Sigmoid colon (tissue), 7 donors: ENCODE measurements around the gene SPINK2. TPM values are rescaled to one million over a fixed set of nuclear protein-coding genes. Genes with fewer than 3 reads are reported as not detected.

ENCODE experiments used
- DNase-seq: peaks from one replicate; pipeline ENCODE4 v3.0.0-alpha.2; 2019
- H3K27ac ChIP-seq, 4 donors: fragments of 200-600 bp; sonication (generic); one replicate each; pipeline ENCODE4 v1.5.1; 2016 to 2019; ENCODE audit warnings: mild to moderate bottlenecking in 1 of 4
- H3K27me3 ChIP-seq, 3 donors: fragments of 200-600 bp; sonication (generic); one replicate each; pipeline ENCODE4 v1.5.1; 2019; ENCODE audit warnings: mild to moderate bottlenecking in 1 of 3
- H3K36me3 ChIP-seq, 4 donors: fragments of 200-600 bp; sonication (generic); one replicate each; pipeline ENCODE4 v1.5.1; 2016 to 2019
- H3K4me1 ChIP-seq, 4 donors: fragments of 200-600 bp; sonication (generic); one replicate each; pipeline ENCODE4 v1.5.1; 2017 to 2019
- H3K4me3 ChIP-seq, 4 donors: fragments of 200-600 bp; sonication (generic); one replicate each; pipeline ENCODE4 v1.5.1; 2017 to 2019; ENCODE audit warnings: mild to moderate bottlenecking in 2 of 4, moderate library complexity in 1 of 4
- H3K9me3 ChIP-seq, 4 donors: fragments of 200-600 bp in 3 of 4; sonication (generic) in 3 of 4; one replicate each; pipeline versions ENCODE4 v1.5.1 to v1.6.1; 2013 to 2019
- CTCF ChIP-seq, 4 experiments: fragments of 450-650 bp in 3 of 4; fragments of 200-600 bp in 1 of 4; IDR thresholded peaks; one replicate each; pipeline ENCODE4 v1.5.1; 2016 to 2019; ENCODE audit warnings: antibody characterized with exemption in 4 of 4, mild to moderate bottlenecking in 3 of 4, moderate library complexity in 2 of 4
- EP300 ChIP-seq, 4 donors: sonication (generic); formaldehyde crosslinking; IDR thresholded peaks; one replicate each; pipeline ENCODE4 v1.6.1; 2017; ENCODE audit warnings: antibody characterized with exemption in 4 of 4
- POLR2A ChIP-seq, 2 donors: fragments of 450-650 bp; IDR thresholded peaks; one replicate each; pipeline ENCODE4 v1.6.1; 2016; ENCODE audit warnings: antibody characterized with exemption in 2 of 2, mild to moderate bottlenecking in 2 of 2, moderate library complexity in 2 of 2
- POLR2AphosphoS5 ChIP-seq, 4 donors: sonication (generic); formaldehyde crosslinking; IDR thresholded peaks; one replicate each; pipeline ENCODE4 v1.6.1; 2017; ENCODE audit warnings: antibody characterized with exemption in 4 of 4
- WGBS, 2 donors: extraction: QIAGEN DNeasy Blood & Tissue Kit; methylation state at CpG; one replicate each; pipeline ENCODE4 v1.1.7; 2013; 5-methylcytosine and 5-hydroxymethylcytosine counted together
- intact Hi-C: fragments of 100-400 bp; cut with DNase I; formaldehyde crosslinking; loops from one replicate; pipeline ENCODE4 v1.15.1; 2023
- polyA plus RNA-seq, 3 donors: library from polyadenylated mRNA; stranded (reverse); fragments of 200-250 nt; gene quantifications; one replicate each; pipeline ENCODE4 v1.2.3, GENCODE V29; 2013
- total RNA-seq, 4 donors: library from RNA; depleted of rRNA; stranded (reverse); fragments of >200 nt; gene quantifications; one replicate each; pipeline ENCODE4 v1.1.0, GENCODE V29; 2016
- donor health status: healthy with polysubstance abuse.
- donor health status: Bipolar disorder and iron deficiency.
- donor health status: healthy.

Gene SPINK2
- total RNA-seq (1 to 10 TPM in 1 of 4 donors, not detected in 3; 4.6 TPM), polyA plus RNA-seq (under 1 TPM in 1 of 3 donors, not detected in 2; 0.99 TPM)

DNA sequence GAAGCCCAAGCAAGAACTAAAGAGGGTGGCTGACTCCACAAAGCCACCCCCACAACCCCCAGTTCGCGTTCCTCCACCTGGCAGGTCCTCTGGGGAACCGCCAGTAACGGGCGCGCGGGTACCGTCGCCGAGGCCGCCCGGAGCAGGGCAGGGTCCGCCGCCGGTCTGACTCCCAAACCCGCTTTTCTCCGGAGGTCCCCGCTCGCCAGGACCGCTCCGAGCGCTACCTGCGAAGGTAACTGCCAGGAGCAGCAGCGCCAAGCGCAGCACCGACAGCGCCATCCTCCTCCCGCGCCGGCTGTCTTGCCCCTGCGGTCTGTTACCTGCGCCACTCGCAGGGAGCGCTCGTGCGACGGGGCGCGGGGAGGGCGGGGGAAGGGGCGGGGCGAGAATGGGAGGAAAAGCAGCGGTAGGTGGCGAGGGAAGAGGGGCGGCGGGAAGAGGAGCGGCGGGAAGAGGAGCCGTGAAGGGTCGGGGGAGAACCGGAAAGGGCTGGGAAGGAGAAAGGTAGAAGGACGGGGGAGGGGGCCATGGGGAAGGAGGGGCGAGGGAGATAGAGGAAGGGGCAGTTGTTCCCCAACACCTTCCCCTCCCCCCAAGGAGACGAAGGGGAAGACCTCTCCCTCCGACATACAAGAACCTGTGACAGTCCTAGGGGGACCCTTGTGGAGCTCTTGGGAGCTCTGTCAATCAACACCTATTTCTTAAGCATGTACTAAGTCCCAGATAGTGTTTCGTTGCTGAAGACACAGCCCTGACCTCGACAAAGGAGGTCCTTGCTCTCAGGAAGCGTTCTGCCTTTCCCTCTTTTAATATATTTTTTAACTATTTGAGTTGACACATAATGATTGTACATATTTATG, at the start of gene SPINK2:
SPINK2 (minus strand) TSS at position 321 of the 863 bp plus-strand sequence; CDS start at position 282, 39 bp downstream.
- WGBS, 2 donors: 2% methylated on average over 58 of the region's 58 CpGs
- Histone ChIP-seq H3K4me1 (peaks cover 0 to 9% (median 7%) of the 10 kb centered on the region in 4 donors), H3K27me3 (peaks cover 10 to 35% (median 12%) of the 10 kb centered on the region in 3 donors), H3K27ac (no peak within 1 kb of the TSS), H3K36me3 (no peaks in the 10 kb centered on the region), H3K9me3 (peaks cover 0 to 2% (median 0%) of the 10 kb centered on the region in 4 donors), H3K4me3 (peak within 1 kb of the TSS in 3 of 4 donors; percentile 29 to 39 (median 38))
- no peak for TF ChIP-seq POLR2AphosphoS5 (IDR thresholded peaks at IDR 0.05)
- no peak for TF ChIP-seq POLR2A (IDR thresholded peaks at IDR 0.05)
- no peak for TF ChIP-seq CTCF (IDR thresholded peaks at IDR 0.05)
- TF ChIP-seq EP300 (IDR thresholded peaks at IDR 0.05): no peak
- no peak for DNase-seq
- intact Hi-C loops: no loop called here

DNA sequence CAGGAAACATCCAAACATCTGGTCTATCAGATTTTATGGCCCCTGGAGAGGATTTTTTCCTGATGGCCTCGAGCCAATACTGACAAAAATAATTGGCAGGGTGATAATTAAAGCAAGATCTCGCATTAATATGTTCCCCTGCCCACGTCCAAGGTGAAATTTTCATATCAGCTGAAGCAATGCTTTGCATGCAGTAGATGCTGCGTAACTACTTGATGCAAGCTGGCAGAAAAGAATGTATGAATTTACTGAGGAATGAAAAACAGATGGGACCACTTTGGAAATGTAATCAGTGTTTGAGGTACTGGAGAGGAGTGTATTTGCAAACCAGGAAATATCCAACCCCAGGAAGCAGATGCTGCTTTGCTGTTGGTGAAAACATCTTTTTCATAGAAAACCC, 49.4 kb upstream of the SPINK2 start:
- H3K27me3 ChIP-seq: no peaks in the 10 kb centered on the region
- TF ChIP-seq POLR2A (IDR thresholded peaks at IDR 0.05) (no peak), CTCF (IDR thresholded peaks at IDR 0.05) (no peak), POLR2AphosphoS5 (IDR thresholded peaks at IDR 0.05) (no peak), EP300 (IDR thresholded peaks at IDR 0.05) (no peak)
- intact Hi-C loops: no loop called here
- no peaks in the 10 kb centered on the region for H3K4me1 ChIP-seq
- H3K27ac ChIP-seq: no peak overlapping the region
- no peaks in the 10 kb centered on the region for H3K36me3 ChIP-seq
- no peaks in the 10 kb centered on the region for H3K9me3 ChIP-seq
- 21 to 27% methylated on average over 4 of the region's 4 CpGs for WGBS, 2 donors
- H3K4me3 ChIP-seq: no peak overlapping the region
- no peak for DNase-seq

GRCh38 chr4:56863441-56864139, 42.1 kb upstream of the SPINK2 start:
- H3K4me3 ChIP-seq: no peak overlapping the region
- H3K36me3 ChIP-seq: no peaks in the 10 kb centered on the region
- intact Hi-C loops: no loop called here
- 87 to 95% methylated on average over 7 of the region's 7 CpGs for WGBS, 2 donors
- H3K27ac ChIP-seq: no peak overlapping the region
- DNase-seq: no peak
- no peaks in the 10 kb centered on the region for H3K27me3 ChIP-seq
- TF ChIP-seq POLR2AphosphoS5 (IDR thresholded peaks at IDR 0.05) (no peak), POLR2A (IDR thresholded peaks at IDR 0.05) (no peak), CTCF (IDR thresholded peaks at IDR 0.05) (no peak)
- H3K4me1 ChIP-seq: no peaks in the 10 kb centered on the region
- H3K9me3 ChIP-seq: no peaks in the 10 kb centered on the region

- Histone ChIP-seq H3K27me3 (no peaks in the 10 kb centered on the region), H3K36me3 (no peaks in the 10 kb centered on the region), H3K4me1 (no peaks in the 10 kb centered on the region), H3K27ac (no peak overlapping the region), H3K9me3 (no peaks in the 10 kb centered on the region), H3K4me3 (no peak overlapping the region)
- no peak for TF ChIP-seq EP300 (IDR thresholded peaks at IDR 0.05)
- no peak for TF ChIP-seq POLR2AphosphoS5 (IDR thresholded peaks at IDR 0.05)
- TF ChIP-seq CTCF (IDR thresholded peaks at IDR 0.05): no peak
- TF ChIP-seq POLR2A (IDR thresholded peaks at IDR 0.05): no peak
- intact Hi-C loops: no loop called here
- WGBS, 2 donors: 35 to 53% methylated on average over 1 of the region's 1 CpG
- no peak for DNase-seq
Observed at GRCh38 chr4:56861360-56861759, 39.9 kb upstream of the SPINK2 start.
